HFFc6 (cell line): ENCODE results near the gene WDR74. TPM values are rescaled to one million over a fixed set of nuclear protein-coding genes. Genes with fewer than 3 reads are reported as not detected.
"Not testable (repeated sequence)": the region's sequence is repeated elsewhere in the genome, so short reads cannot be mapped to it uniquely, and the experiment has no call there.

Source experiments
- DNase-seq: peaks from one replicate; pipeline ENCODE4 v3.0.0-alpha.2; 2018
- H3K27ac Mint-ChIP-seq: 2 replicates; pipeline ENCODE4 v1.8.0; 2020; ENCODE audit warnings: mild to moderate bottlenecking, mixed read lengths
- H3K27me3 Mint-ChIP-seq: 2 replicates; pipeline ENCODE4 v1.8.0; 2021; ENCODE audit warnings: mild to moderate bottlenecking, moderate library complexity, mixed read lengths; ENCODE audit not compliant: insufficient read depth
- H3K36me3 Mint-ChIP-seq: 2 replicates; pipeline ENCODE4 v1.8.0; 2021; ENCODE audit warnings: low read depth, mixed read lengths
- H3K4me1 Mint-ChIP-seq: 2 replicates; pipeline ENCODE4 v1.8.0; 2020; ENCODE audit warnings: low read depth, mixed read lengths
- H3K4me3 Mint-ChIP-seq: 2 replicates; pipeline ENCODE4 v1.8.0; 2020; ENCODE audit warnings: mild to moderate bottlenecking, moderate library complexity, mixed read lengths
- H3K9me3 Mint-ChIP-seq: 2 replicates; pipeline ENCODE4 v1.8.0; 2020; ENCODE audit warnings: mild to moderate bottlenecking, mixed read lengths
- total RNA-seq, 6 experiments: library from RNA; stranded (reverse); fragmentation: NEBNext Ultra II Directional; extraction: Animal tissue kit (Norgen Biotek cat#: 25700); gene quantifications; 2 replicates in 1 of 6; 3 replicates in 5 of 6; pipeline ENCODE4 v1.2.3, GENCODE V29; 2021
- TF ChIP-seq, protein P1 (sequence below): fragments of 200-600 bp; sonication (generic); IDR thresholded peaks from 2 replicates; pipeline ENCODE4 v1.5.0; 2021; ENCODE audit warnings: antibody characterized with exemption, mild to moderate bottlenecking

Gene WDR74
- total RNA-seq, 6 experiments from 2014 or later, result 37.4 to 49.2 (median 41.0) TPM

DNA sequence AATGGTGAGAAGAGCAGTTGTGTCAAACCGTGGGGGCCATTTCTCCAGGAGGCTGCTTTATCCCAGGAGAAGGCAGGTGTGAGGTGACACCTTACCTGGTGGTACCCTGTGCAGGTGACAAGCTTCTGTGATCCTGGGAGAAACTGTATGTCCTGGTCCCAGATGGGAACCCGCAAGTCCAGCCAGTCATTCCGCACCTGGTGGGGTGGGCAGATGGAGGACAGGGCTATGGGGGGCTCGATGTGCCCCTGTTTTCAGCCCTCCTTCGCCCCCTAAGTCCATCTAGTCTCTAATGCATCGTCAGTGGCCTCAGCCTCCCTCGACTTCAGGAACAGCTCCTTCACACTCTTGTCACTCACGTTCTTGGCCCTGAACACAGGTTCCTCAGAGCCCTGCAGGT, 4.1 kb downstream of the WDR74 start:
- TF ChIP-seq, protein P1, sequence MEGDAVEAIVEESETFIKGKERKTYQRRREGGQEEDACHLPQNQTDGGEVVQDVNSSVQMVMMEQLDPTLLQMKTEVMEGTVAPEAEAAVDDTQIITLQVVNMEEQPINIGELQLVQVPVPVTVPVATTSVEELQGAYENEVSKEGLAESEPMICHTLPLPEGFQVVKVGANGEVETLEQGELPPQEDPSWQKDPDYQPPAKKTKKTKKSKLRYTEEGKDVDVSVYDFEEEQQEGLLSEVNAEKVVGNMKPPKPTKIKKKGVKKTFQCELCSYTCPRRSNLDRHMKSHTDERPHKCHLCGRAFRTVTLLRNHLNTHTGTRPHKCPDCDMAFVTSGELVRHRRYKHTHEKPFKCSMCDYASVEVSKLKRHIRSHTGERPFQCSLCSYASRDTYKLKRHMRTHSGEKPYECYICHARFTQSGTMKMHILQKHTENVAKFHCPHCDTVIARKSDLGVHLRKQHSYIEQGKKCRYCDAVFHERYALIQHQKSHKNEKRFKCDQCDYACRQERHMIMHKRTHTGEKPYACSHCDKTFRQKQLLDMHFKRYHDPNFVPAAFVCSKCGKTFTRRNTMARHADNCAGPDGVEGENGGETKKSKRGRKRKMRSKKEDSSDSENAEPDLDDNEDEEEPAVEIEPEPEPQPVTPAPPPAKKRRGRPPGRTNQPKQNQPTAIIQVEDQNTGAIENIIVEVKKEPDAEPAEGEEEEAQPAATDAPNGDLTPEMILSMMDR, result no peak
- H3K27me3 Mint-ChIP-seq, result peaks cover 17% of the 10 kb centered on the region
- H3K4me1 Mint-ChIP-seq, result peaks cover 47% of the 10 kb centered on the region
- no peaks in the 10 kb centered on the region for H3K9me3 Mint-ChIP-seq
- H3K36me3 Mint-ChIP-seq, result peaks cover 32% of the 10 kb centered on the region
- no peak for DNase-seq
- no peak overlapping the region for H3K27ac Mint-ChIP-seq
- H3K4me3 Mint-ChIP-seq, result no peak overlapping the region

DNA sequence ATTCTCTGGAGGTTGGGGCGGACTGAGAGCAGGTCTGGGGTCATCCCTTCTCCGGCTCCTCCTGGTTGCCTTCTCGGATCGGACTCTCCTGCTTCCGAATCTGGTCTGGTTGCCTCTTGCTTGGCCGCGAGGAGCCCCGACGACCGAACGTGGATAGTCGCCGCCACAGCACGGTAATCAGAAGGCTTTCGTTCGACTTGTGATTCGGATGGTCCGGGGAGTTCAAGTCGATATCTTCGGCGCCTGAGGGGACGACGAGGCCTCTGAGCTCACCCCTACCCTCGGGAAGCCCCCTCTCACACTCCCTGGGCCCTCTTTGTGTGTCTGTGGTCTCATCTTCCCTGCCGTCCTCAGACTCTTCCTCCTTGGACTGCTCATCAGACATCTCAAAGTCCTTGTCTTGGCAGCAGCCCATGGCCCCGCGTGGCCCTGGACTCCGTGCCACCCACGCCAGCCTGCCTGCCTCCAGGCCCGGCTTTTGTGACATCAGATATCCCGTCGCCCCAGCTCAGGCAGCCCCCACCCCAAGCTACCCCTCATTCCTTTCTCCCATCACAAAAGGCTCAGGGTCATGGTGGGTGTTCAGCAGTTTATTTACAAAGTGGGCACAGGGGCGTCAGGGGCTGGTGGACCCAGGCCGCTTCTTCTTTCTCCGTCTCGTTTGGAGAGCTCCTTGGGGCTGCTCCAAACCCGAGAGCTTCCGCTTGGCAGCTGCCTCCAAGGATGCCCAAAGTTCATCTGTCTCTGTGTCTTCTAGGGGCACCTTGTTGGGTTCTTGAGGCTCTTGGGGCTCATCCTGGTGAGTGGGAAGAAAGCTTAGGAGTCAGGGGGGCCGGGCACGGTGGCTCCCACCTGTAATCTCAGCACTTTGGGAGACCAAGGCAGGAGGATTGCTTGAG, 6.8 kb downstream of the WDR74 start, which contains the start of gene TEX54:
TEX54 (minus strand) TSS at position 506 of the 899 bp plus-strand sequence.
- DNase-seq, result no peak
- Mint-ChIP-seq H3K9me3 (no peaks in the 10 kb centered on the region), H3K4me3 (peak within 1 kb of the TSS; percentile 95), H3K27ac (peak within 1 kb of the TSS; percentile 99), H3K27me3 (peaks cover 9% of the 10 kb centered on the region), H3K4me1 (peaks cover 39% of the 10 kb centered on the region), H3K36me3 (peaks cover 27% of the 10 kb centered on the region)
- TF ChIP-seq, protein P1, result no peak

DNA sequence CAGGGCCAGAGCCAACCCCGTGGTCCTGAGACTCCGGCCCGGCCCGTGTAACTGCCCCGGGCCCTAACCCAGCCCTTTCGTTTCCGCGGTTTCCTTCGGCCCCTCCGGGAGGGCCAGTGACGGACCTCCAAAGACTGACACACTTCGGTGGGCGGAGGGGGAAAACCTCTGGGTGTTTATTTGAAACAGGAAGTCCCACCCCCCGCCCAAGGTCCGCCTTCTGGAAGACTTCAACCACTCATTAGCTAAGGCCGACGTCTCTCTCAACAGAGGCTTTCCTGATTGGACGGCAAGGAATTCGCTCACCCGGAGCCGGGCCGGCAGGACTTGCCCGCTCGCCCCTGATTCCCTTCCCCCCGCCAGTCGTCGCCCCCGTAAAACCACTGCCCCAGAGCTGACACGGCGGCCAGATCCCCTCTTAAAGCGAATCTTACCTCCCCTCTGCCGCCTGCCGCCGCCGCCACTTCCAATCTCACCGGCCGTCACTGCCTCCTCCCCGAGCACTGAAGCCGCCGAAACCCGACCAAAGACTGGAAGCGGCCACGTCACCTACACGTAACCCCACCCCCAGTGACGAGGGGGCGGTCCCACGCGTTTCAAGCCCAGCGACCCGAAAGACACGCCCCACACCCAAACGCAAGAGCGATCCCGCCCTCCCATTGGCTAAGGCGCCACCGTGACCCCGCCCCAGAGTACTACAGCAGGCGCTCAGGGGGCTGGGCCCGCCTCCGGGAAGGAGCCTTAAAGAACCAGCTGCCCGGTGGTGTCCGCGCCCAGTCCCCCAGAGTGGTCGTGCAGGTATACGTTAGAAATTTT, 7.7 kb downstream of the WDR74 start, which contains the start of gene STX5:
STX5 (minus strand) TSS at position 532 of the 816 bp plus-strand sequence. CDS start 808 bp downstream, outside the sequence.
- peak within 1 kb of the TSS; percentile 99 for H3K27ac Mint-ChIP-seq
- H3K36me3 Mint-ChIP-seq, result peaks cover 31% of the 10 kb centered on the region
- H3K4me1 Mint-ChIP-seq, result peaks cover 35% of the 10 kb centered on the region
- no peaks in the 10 kb centered on the region for H3K9me3 Mint-ChIP-seq
- peak; percentile 97 for DNase-seq
- H3K4me3 Mint-ChIP-seq, result peak within 1 kb of the TSS; percentile 95
- TF ChIP-seq, protein P1, result no peak
- H3K27me3 Mint-ChIP-seq, result peaks cover 7% of the 10 kb centered on the region

DNA sequence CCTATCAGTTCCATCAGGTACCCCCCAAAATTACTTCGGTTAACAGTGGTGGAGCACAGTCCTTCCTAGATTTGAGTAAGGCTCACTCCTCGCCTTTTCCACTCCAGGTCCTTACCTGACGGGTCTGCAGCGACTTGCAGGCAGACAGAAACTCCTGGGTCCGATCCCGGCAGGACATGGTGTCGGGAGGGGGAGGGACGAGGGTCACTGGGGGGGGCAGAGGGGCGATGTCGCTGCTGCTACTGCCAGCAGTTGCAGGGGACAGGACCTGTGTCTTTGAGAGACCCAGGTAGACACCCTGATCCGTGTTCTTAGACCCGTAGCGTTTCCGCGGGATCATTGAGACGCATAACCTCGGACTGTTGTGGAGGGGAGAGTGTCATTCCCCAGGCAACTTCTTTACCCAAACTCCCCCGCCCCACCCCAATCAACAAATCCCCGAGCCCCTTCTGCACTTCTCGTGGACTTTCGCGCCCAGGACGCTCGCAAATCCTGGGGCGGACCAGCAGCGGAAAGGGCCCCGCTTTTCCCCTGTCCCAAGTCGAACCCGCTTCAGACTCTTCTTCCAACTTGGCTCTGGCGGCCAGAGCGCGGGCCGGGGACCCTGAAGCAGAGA, 8.4 kb downstream of the WDR74 start:
- DNase-seq, result no peak
- Mint-ChIP-seq H3K4me1 (peaks cover 35% of the 10 kb centered on the region), H3K27me3 (peaks cover 7% of the 10 kb centered on the region), H3K4me3 (peak overlapping the region; percentile 95), H3K27ac (peak overlapping the region; percentile 99), H3K9me3 (no peaks in the 10 kb centered on the region), H3K36me3 (peaks cover 31% of the 10 kb centered on the region)
- TF ChIP-seq, protein P1, result no peak

DNA sequence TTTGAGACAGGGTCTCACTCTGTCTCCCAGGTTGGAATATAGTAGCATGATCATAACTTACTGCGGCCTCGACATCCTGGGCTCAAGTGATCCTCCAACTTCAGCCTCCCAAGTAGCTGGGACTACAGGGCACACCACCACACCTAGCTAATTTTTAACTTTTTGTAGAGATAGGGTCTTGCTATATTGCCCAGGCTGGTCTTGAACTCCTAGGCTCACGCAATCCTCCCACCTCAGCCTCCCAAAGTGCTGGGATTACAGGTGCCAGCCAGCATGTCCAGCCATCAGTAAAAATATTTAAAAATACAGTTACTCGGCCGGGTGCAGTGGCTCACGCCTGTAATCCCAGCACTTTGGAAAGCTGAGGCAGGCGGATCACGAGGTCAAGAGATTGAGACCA, 11.3 kb downstream of the WDR74 start:
- H3K27me3 Mint-ChIP-seq, DNase-seq, H3K4me3 Mint-ChIP-seq, H3K9me3 Mint-ChIP-seq, H3K27ac Mint-ChIP-seq: not testable (repeated sequence)
- Mint-ChIP-seq H3K4me1 (peaks cover 21% of the 10 kb centered on the region), H3K36me3 (peaks cover 34% of the 10 kb centered on the region)
